Psoas muscle (tissue), 8 donors: ENCODE data around the gene PMPCA. TPM values are rescaled to one million over a fixed set of nuclear protein-coding genes. Genes with fewer than 3 reads are reported as not detected.

Experiments used
- ATAC-seq, 4 donors: fragments of 200-7000 bp; cut with Tn5 transposase; one replicate each; pipeline ENCODE4 v1.9.1; 2020; ENCODE audit warnings: moderate library complexity in 3 of 4, mild to moderate bottlenecking in 2 of 4
- DNase-seq, 2 donors: peaks; one replicate each; pipeline ENCODE4 v3.0.0-alpha.2; 2020
- H3K27ac ChIP-seq: fragments of 200-600 bp; one replicate; pipeline ENCODE4 v1.8.0; 2022
- H3K27me3 ChIP-seq, 3 donors: fragments of 200-600 bp in 1 of 3; one replicate each; pipeline versions ENCODE4 v1.6.1 to v1.8.0; 2013 to 2022; ENCODE audit warnings: low read length in 2 of 3, mild to moderate bottlenecking in 2 of 3, moderate library complexity in 1 of 3; ENCODE audit not compliant: insufficient read depth in 3 of 3
- H3K36me3 ChIP-seq, 2 donors: fragments of 200-600 bp in 1 of 2; one replicate each; pipeline versions ENCODE4 v1.6.1 to v1.8.0; 2013 to 2022; ENCODE audit warnings: low read depth in 1 of 2, mild to moderate bottlenecking in 1 of 2, moderate library complexity in 1 of 2; ENCODE audit not compliant: insufficient read depth in 1 of 2
- H3K4me1 ChIP-seq: fragments of 200-600 bp; one replicate; pipeline ENCODE4 v1.8.0; 2022
- H3K4me3 ChIP-seq: fragments of 200-600 bp; one replicate; pipeline ENCODE4 v1.8.0; 2022; ENCODE audit warnings: mild to moderate bottlenecking
- H3K9me3 ChIP-seq: fragments of 200-600 bp; one replicate; pipeline ENCODE4 v1.8.0; 2022
- WGBS, 3 donors: extraction: QIAGEN DNeasy Blood & Tissue Kit; methylation state at CpG; one replicate each; pipeline versions ENCODE4 v1.1.6 to v1.1.7; 2013; 5-methylcytosine and 5-hydroxymethylcytosine counted together
- intact Hi-C, 2 donors: fragments of 100-400 bp; cut with DNase I; formaldehyde crosslinking; loops; one replicate each; pipeline versions ENCODE4 v1.11.0 to v1.14.2; 2022
- polyA plus RNA-seq, 3 donors: library from polyadenylated mRNA; stranded (reverse); fragments of 200-250 nt; gene quantifications; one replicate each; pipeline ENCODE4 v1.2.3, GENCODE V29; 2013
- total RNA-seq, 4 donors: library from RNA; stranded (reverse); fragmentation: NEBNext Ultra II Directional in 2 of 4; extraction: Animal tissue kit (Norgen Biotek cat#: 25700) in 2 of 4; gene quantifications; one replicate each; pipeline versions ENCODE4 v1.2.1 to v1.2.4, GENCODE V29; 2021 to 2023
- TF ChIP-seq, protein P1 (sequence below): fragments of 200-600 bp; IDR thresholded peaks from one replicate; pipeline ENCODE4 v1.8.0; 2022; ENCODE audit warnings: antibody characterized with exemption
- donor health status: healthy with polysubstance abuse.
- donor health status: DM: no; HTN: no; CAD: no; lungs with moderate emphysema.
- donor health status: Bipolar disorder and iron deficiency.
- donor health status: healthy.
- donor health status: DM: yes; HTN: yes; CAD: no.
- donor health status: DM: no; HTN: no; CAD: no.
- donor health status: DM: no; HTN: no; CAD: no.
- donor health status: DM: yes; HTN: yes; CAD: no.

PMPCA gene
- total and polyA plus RNA-seq, 7 donors, result 42.4 to 116 (median 63.6) TPM

DNA sequence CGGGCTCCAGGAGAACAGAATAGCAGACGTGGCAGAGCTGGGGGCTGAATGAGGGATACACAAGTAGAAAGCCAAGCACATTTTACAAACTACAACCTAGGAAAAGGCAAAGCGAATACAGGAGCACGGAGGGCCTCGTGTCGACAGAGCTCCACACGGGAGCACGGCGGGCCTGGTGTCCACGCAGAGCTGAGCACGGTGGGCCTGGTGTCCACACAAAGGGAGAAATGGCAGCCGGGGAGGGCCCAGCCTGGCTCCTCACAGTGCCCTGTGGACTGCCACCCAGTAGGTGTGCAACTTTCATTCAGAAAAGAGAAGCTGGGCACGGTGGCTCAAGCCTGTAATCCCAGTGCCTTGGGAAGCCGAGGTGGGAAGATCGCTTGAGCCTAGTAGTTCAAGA is 32.6 kb downstream of the PMPCA start:
- no peak for ATAC-seq
- no peak overlapping the region for H3K27ac ChIP-seq
- TF ChIP-seq, protein P1, sequence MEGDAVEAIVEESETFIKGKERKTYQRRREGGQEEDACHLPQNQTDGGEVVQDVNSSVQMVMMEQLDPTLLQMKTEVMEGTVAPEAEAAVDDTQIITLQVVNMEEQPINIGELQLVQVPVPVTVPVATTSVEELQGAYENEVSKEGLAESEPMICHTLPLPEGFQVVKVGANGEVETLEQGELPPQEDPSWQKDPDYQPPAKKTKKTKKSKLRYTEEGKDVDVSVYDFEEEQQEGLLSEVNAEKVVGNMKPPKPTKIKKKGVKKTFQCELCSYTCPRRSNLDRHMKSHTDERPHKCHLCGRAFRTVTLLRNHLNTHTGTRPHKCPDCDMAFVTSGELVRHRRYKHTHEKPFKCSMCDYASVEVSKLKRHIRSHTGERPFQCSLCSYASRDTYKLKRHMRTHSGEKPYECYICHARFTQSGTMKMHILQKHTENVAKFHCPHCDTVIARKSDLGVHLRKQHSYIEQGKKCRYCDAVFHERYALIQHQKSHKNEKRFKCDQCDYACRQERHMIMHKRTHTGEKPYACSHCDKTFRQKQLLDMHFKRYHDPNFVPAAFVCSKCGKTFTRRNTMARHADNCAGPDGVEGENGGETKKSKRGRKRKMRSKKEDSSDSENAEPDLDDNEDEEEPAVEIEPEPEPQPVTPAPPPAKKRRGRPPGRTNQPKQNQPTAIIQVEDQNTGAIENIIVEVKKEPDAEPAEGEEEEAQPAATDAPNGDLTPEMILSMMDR, result no peak

DNA sequence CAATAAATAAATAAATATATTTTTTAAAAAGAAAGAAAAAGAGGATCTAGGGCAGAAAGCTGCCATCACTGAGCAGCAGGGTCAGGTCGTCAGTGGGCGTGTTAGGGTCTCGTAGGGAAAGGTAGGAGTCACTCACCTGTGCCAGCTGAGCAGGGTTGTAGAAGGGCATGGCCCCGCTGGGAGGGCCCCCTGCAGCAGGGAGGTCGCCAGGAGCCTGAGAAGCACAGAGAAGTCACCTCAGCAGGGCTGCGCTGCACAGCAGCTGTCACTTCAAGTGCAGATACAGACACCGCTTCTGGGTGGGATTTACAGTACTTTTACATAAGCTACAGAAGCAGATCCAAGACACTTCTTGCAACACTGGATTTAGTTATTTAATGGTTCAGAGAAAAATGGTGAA is 33.2 kb downstream of the PMPCA start:
- TF ChIP-seq, protein P1, result no peak
- H3K36me3 ChIP-seq, result peaks cover 11 to 80% of the 10 kb centered on the region in 2 donors
- H3K4me3 ChIP-seq, result no peak overlapping the region
- no peak overlapping the region for H3K27ac ChIP-seq
- 93 to 97% (median 94%) methylated on average over 7 of the region's 7 CpGs for WGBS, 3 donors
- H3K9me3 ChIP-seq, result no peaks in the 10 kb centered on the region
- DNase-seq (no peak), ATAC-seq (no peak)
- intact Hi-C loops, result loop anchor here in 1 of 2 donors (5.0 kb wide), 1 partner anchor 34 kb away; no protein-coding TSS in a partner anchor
- H3K27me3 ChIP-seq, result no peaks in the 10 kb centered on the region
- peaks cover 7% of the 10 kb centered on the region for H3K4me1 ChIP-seq

More for the DNA sequence above, 32.6 kb downstream of the PMPCA start:
- Histone ChIP-seq H3K9me3 (no peaks in the 10 kb centered on the region), H3K4me3 (no peak overlapping the region), H3K36me3 (peaks cover 7 to 78% of the 10 kb centered on the region in 2 donors), H3K4me1 (peaks cover 9% of the 10 kb centered on the region), H3K27me3 (no peaks in the 10 kb centered on the region)
- WGBS, 3 donors, result 92 to 93% (median 93%) methylated on average over 14 to 15 of the region's 15 CpGs
- DNase-seq, result no peak
- intact Hi-C loops, result loop anchor here in 1 of 2 donors (5.0 kb wide), 1 partner anchor 34 kb away; no protein-coding TSS in a partner anchor

DNA sequence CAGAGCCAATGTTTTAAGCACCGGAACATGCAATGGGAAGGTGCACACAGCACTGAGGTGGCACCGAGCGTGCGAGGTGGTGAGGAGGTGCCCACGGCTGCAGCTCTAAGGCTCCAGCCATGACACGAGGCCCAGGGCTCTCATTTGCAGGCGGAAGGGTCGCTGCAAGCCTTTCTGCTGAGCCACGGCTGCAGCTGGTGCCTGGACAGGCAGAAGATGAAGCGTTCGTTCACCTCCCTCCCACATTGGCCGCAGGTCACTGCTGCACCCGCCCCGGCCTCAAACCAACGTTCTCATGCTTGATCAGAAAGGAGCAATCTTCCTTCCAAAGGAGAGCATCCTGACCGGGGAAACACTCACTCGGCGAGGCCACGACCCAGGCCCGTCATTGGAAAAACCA is 33.6 kb downstream of the PMPCA start:
- DNase-seq (no peak), ATAC-seq (no peak)
- 88 to 93% (median 90%) methylated on average over 20 of the region's 20 CpGs for WGBS, 3 donors
- intact Hi-C loops, result loop anchor here in 1 of 2 donors (5.0 kb wide), 1 partner anchor 33 kb away; no protein-coding TSS in a partner anchor
- Histone ChIP-seq H3K4me1 (peaks cover 7% of the 10 kb centered on the region), H3K27ac (no peak overlapping the region), H3K27me3 (no peaks in the 10 kb centered on the region), H3K4me3 (no peak overlapping the region), H3K9me3 (no peaks in the 10 kb centered on the region), H3K36me3 (peaks cover 13 to 84% of the 10 kb centered on the region in 2 donors)
- TF ChIP-seq, protein P1, result no peak

DNA sequence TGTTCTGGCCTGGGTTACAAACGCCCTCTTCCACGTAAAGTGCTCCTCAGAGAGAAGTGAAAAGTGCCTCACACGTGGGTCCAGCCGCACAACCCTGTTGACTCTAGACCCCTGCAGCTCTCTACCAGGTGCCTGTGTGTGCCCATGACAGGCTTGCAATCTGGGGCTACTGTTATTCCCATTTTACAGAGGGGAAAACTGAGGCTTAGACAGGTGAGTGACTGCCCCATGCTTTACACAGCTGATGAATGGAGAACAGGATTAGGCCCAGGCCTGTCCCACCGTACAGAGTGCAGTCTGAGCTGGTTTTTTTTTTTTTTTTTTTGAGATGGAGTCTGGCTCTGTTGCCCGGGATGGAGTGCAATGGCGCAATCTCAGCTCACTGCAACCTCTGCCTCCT is 35.3 kb downstream of the PMPCA start:
- no peak overlapping the region for H3K4me3 ChIP-seq
- intact Hi-C loops, result no loop called here
- DNase-seq (no peak), ATAC-seq (no peak)
- peaks cover 13 to 96% of the 10 kb centered on the region in 2 donors for H3K36me3 ChIP-seq
- no peaks in the 10 kb centered on the region for H3K27me3 ChIP-seq
- no peak overlapping the region for H3K27ac ChIP-seq
- no peaks in the 10 kb centered on the region for H3K9me3 ChIP-seq
- H3K4me1 ChIP-seq, result no peaks in the 10 kb centered on the region
- TF ChIP-seq, protein P1, result no peak
- 81 to 93% (median 88%) methylated on average over 7 of the region's 7 CpGs for WGBS, 3 donors
